A673 (cell line): ENCODE results near the gene CCDC57.

Source experiments
- CTCF ChIP-seq: fragments of 300-800, 200-600 bp; sonication (generic); conservative IDR thresholded peaks from 2 replicates; pipeline ENCODE4 v1.5.1; 2017; ENCODE audit warnings: low read depth, mild to moderate bottlenecking, antibody characterized with exemption, low read length, moderate library complexity, mixed read lengths
- EZH2 ChIP-seq: fragments of 200-600 bp; sonication (generic); IDR thresholded peaks from 2 replicates; pipeline ENCODE4 v1.6.1; 2017; ENCODE audit warnings: borderline replicate concordance, low read depth, mild to moderate bottlenecking, mixed read lengths, antibody characterized with exemption, low read length; ENCODE audit not compliant: poor library complexity, severe bottlenecking

DNA sequence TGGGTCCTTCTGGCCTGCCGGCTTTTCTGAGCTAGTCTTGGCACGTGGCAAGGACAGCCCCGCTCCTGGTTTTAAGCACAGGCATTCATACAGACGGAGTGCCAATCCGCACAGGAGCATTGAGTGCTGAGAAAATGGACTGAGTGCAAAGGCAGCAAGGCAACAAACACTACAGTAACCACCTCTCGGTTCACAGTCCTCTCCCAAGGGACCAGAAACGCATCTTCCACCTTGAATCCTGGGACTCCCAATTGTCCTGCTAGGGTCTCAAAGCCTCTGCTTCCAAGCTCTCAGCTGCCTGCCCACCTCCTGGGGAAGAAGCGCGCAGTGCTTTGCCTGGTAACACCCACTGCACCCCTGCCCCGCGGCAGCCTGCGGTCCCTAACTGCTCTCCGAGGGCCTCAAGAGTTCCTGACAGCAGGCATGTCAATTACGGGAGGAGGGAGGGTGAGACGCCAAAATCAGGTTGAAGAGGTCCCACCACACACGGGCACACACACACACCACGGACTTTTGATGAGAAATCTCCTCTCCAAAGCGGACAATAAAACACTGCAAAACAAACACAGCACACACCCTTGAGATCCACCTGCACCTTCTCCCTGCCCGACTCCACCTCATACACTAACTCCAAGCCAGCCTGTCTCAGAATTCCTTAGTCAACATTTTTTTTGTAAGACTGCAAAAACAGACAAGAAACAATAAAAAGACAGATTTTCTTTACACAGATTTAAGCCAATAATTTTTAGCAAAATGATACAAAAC is 31.2 kb upstream of the CCDC57 start:
- TF ChIP-seq CTCF (no peak), EZH2 (no peak)
